Erythroblast (primary cell): Measurements from ENCODE around the gene SFN.

Source experiments
- GATA1 ChIP-seq: IDR thresholded peaks from 2 replicates; pipeline ENCODE4 v1.6.1; 2011; ENCODE audit warnings: low read depth, mild to moderate bottlenecking, control low read depth, low read length, moderate library complexity
- POLR2A ChIP-seq: IDR thresholded peaks from 2 replicates; pipeline ENCODE4 v1.6.1; 2011; ENCODE audit warnings: mild to moderate bottlenecking, low read length

DNA sequence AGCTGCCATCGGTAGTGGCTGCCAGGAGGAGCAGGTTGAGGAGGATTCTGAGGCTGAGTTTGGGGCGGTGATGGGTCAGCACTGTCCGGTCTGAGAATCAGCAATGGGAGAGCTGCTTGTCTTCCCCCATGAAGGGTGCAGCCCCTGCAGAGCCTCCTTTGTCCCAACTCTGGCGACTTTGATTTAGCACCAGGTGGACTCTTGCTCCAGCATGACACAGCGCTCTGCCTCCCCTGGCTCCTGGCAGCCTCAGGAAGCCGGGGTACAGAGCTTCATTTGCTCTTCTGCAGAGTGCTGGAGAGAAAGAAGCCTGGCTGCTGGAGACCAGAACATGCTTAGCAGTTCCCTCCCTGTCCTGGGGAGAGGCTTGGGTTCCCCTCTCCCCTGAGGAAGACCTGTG lies 23.2 kb upstream of the SFN start:
- no peak for TF ChIP-seq POLR2A
- TF ChIP-seq GATA1 = no peak
